Coronary artery (tissue), 2 donors: ENCODE measurements around the gene CAPZA3.
"Not testable (repeated sequence)": the region's sequence is repeated elsewhere in the genome, so short reads cannot be mapped to it uniquely, and the experiment has no call there.

ENCODE experiments used
- DNase-seq: peaks from one replicate; pipeline ENCODE4 v3.0.0-alpha.2; 2017; ENCODE audit warnings: low spot score
- H3K27ac ChIP-seq, 2 donors: fragments of 200-600 bp; sonication (generic); one replicate each; pipeline ENCODE4 v1.5.1; 2016 to 2019
- H3K4me3 ChIP-seq: fragments of 200-600 bp; sonication (generic); 2 replicates; pipeline ENCODE4 v1.5.1; 2016; ENCODE audit warnings: mild to moderate bottlenecking, moderate library complexity
- TF ChIP-seq, protein P1 (sequence below): fragments of 200-600 bp; sonication (generic); IDR thresholded peaks from one replicate; pipeline ENCODE4 v1.5.1; 2019; ENCODE audit warnings: antibody characterized with exemption

The CAPZA3 gene

GRCh38 chr12:18752947-18753346 lies 15.0 kb downstream of the CAPZA3 start:
- Histone ChIP-seq H3K4me3 (no peak overlapping the region), H3K27ac (no peak overlapping the region)
- TF ChIP-seq, protein P1, sequence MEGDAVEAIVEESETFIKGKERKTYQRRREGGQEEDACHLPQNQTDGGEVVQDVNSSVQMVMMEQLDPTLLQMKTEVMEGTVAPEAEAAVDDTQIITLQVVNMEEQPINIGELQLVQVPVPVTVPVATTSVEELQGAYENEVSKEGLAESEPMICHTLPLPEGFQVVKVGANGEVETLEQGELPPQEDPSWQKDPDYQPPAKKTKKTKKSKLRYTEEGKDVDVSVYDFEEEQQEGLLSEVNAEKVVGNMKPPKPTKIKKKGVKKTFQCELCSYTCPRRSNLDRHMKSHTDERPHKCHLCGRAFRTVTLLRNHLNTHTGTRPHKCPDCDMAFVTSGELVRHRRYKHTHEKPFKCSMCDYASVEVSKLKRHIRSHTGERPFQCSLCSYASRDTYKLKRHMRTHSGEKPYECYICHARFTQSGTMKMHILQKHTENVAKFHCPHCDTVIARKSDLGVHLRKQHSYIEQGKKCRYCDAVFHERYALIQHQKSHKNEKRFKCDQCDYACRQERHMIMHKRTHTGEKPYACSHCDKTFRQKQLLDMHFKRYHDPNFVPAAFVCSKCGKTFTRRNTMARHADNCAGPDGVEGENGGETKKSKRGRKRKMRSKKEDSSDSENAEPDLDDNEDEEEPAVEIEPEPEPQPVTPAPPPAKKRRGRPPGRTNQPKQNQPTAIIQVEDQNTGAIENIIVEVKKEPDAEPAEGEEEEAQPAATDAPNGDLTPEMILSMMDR, result no peak

DNA sequence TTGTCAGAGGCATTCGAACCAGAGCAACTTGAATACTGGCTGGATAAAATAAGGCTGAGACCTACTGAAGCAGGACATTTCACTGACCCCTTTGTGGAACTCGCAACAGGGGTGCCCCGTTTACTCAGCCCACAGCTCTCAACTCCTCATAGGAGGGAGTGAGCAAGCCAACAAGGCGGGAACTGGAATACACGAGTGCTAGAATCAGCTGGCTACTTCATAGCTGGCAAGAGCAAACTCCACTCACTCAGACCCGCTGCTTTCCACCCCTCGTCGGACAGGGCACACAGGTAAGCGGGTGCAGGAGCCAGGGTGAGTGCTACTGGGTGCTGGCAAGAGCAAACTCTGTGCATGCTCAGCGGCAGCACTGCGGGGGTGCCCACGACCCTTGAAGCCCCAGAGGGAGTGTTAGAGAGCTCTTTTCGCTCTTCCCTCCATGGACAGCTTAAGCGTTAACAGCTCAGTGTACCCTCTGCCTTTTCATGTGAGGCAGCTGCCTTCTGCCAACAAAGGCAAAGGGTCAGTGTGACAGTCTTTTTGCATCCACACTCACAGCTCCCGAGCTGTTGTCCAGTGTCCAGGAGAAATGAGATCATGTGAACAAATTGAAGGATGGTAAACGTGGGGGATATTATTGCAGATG lies 15.7 kb downstream of the CAPZA3 start:
- TF ChIP-seq, protein P1, result no peak
- DNase-seq, result no peak
- H3K4me3 ChIP-seq, result no peak overlapping the region
- no peak overlapping the region for H3K27ac ChIP-seq

More at GRCh38 chr12:18752947-18753346, 15.0 kb downstream of the CAPZA3 start:
- DNase-seq, result no peak

DNA sequence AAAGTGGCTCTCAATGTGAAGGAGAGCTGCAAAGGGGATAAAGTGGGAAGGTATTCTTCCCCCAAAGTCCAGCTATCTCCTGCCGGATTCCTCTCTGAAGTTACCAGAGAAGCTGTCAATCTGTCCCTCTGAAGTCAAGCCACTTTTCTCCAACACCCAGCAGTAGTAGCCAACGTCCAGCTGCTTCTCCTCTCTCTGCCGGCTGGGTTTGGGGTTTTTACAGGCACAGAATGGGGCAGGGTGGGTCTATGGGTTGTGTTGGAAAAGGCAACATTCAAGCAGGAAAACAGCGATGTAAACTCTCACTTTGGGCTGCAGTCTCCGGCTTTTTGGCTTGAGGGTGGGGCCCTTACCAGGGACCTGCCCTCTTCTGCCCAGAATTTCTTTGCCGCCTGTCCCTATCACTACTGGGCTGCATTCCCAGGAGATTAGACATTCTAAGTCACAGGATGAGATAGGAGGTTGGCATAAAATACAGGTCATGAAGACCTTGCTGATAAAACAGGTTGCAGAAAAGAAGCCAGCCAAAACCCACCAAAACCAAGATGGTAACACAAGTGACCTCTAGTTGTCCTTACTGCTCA lies 16.3 kb downstream of the CAPZA3 start:
- H3K27ac ChIP-seq, result no peak overlapping the region

GRCh38 chr12:18755341-18755740 lies 17.4 kb downstream of the CAPZA3 start:
- TF ChIP-seq, protein P1, result no peak

More for the DNA sequence above, 16.3 kb downstream of the CAPZA3 start:
- no peak for DNase-seq
- TF ChIP-seq, protein P1, result no peak
- no peak overlapping the region for H3K4me3 ChIP-seq

GRCh38 chr12:18766479-18766878 lies 28.6 kb downstream of the CAPZA3 start:
- DNase-seq, H3K4me3 ChIP-seq, H3K27ac ChIP-seq: not testable (repeated sequence)

More at GRCh38 chr12:18755341-18755740, 17.4 kb downstream of the CAPZA3 start:
- no peak for DNase-seq
- Histone ChIP-seq H3K27ac (no peak overlapping the region), H3K4me3 (no peak overlapping the region)

GRCh38 chr12:18782827-18783226 lies 44.9 kb downstream of the CAPZA3 start:
- DNase-seq, result no peak
- Histone ChIP-seq H3K27ac (no peak overlapping the region), H3K4me3 (no peak overlapping the region)
- TF ChIP-seq, protein P1, result no peak

DNA sequence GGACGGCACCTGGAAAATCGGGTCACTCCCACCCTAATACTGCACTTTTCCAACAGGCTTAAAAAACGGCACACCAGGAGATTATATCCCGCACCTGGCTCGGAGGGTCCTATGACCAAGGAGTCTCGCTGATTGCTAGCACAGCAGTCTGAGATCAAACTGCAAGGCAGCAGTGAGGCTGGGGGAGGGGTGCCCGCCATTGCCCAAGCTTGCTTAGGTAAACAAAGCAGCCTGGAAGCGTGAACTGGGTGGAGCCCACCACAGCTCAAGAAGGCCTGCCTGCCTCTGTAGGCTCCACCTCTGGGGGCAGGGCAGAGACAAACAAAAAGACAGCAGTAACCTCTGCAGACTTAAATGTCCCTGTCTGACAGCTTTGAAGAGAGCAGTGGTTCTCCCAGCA lies 47.5 kb downstream of the CAPZA3 start:
- not testable (repeated sequence) for H3K4me3 ChIP-seq, DNase-seq, H3K27ac ChIP-seq
